SK-N-DZ (cell line): Measurements from ENCODE around the gene CMIP.

Source experiments
- DNase-seq: peaks from one replicate; pipeline ENCODE4 v3.0.0-alpha.2; 2015; ENCODE audit warnings: low spot score

The CMIP gene

DNA sequence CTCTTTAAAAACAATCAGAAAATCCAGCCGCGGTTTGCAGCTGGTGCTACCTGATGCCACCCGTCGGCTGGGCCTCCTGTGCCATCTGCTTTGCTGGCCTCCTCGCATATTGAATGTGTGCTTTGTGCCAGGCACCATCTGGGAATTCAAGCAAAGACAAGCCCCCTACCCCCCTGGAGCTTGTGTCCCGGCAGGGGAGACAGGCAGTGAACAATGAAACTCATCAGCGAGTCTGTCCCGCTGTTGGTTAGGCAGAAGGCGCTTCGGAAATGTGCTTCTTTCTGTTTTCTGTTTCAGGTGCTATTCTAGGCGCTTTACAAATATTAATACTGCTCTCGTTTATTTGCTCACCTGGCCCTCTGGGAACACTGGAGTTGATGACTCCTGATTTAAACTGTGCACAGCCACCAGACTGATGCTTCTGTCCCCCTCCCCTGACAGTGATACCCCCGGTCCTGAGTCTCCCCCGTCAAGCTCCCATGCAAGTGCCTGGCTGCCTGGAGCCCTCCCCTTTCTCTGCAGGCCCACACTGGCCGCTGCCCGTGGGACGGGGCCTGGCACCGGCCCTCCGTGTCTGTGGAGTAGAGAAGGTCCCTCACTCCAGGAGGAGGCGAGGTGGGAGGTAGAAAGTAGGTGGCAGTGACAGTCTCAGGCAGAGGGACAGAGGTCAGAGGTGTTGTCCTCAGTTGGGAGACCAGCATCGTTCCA is 208.3 kb downstream of the CMIP start:
- DNase-seq = no peak

DNA sequence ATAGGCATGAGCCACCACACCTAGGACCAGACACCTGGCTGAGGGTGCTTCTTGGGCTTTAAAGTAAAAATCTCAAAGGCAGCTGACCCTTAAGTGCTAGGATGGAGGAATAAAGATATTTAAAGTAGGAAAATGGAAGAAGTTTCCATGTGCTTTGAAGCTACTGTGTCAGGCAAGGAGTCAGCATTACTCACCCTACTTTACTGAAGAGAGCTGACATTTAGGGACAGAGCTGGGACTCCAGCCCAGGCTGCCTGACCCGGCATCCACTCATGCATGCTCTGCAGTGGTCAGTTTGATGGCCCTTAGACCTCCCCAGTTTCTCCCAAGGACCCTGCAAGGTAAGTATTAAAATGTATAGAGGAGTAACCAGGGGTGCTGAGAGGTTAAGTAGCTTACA is 209.7 kb downstream of the CMIP start:
- no peak for DNase-seq

DNA sequence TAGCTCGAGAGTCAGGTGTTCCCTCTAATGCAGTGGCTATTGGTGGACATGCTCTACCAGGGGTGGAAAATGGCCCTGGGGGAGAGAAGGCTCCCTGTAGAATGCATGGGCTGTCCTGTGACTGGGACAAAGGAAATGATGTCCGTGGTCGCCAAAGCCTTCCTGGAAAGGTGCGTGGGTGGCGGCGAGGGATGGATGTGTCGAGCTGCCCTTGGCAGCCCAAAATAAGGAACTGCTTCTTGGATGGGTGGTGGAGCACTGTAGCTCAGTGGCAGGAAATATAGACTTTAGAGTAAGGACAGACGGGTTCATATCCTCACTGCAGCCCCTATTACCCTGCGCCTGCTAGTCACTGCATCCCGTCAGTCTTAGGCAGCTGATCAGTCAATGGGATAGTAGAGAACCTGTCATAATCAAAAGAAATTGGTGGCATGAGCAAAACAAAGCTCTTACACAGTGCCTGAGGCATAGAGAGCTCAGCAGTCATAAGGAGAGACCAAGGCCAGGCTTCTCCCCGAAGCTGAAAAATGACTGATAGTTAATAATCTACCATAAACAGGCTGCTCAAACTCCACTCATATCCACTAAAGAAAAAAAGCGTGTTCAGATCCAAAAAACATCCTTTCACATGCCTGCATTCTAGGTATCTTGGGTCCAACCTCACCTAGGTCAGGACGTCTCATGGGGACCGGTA is 211.0 kb downstream of the CMIP start:
- DNase-seq = no peak

GRCh38 chr16:81657224-81657623 is 212.6 kb downstream of the CMIP start:
- no peak for DNase-seq

GRCh38 chr16:81657781-81658180 is 213.2 kb downstream of the CMIP start:
- DNase-seq = no peak

DNA sequence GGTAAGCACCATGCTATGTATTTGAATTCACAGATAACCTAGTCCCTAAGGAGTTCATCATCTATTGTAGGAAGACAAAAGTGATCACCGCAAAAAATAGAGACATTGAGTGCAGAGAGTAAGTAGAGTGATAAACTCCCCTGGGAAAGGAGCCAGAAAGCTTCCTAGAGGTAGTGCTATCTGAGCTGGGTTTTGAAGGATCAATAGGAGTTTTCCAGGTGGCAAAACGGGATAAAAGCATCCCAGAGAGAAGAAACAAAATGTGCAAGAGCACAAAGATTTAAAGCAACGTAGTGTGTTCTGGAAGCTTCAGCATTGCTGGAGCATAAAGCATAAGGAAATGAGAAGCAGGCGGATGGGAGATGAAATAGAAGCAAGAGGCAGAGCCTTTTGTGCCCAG is 213.8 kb downstream of the CMIP start:
- no peak for DNase-seq

GRCh38 chr16:81659249-81659648 is 214.6 kb downstream of the CMIP start:
- DNase-seq = no peak

DNA sequence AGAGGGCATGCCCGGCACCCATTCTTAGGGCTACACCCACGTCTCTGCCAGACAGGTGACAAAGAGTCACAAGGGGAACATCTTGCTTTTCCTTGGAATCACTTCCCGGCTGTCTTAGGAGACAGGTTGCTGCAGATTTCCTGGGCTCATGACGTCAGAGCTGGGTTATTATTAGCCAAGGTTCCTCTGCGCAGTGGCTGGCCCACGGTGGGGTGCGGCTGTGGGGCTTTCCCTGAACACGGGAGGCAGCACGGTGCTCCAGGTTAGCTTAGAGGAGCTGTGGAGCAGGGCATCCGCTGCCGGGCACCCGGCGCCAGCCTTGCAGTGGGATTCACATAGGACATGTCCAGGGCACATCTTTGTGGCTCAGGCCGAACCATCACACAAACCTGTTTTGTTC is 216.5 kb downstream of the CMIP start:
- DNase-seq = no peak

GRCh38 chr16:81664153-81664552 is 219.5 kb downstream of the CMIP start:
- no peak for DNase-seq

GRCh38 chr16:81665588-81665987 is 221.0 kb downstream of the CMIP start:
- no peak for DNase-seq

- DNase-seq = no peak
These were observed 221.5 kb downstream of the CMIP start for GRCh38 chr16:81666113-81666512.

- no peak for DNase-seq
These were observed 223.9 kb downstream of the CMIP start for GRCh38 chr16:81668243-81669097.

DNA sequence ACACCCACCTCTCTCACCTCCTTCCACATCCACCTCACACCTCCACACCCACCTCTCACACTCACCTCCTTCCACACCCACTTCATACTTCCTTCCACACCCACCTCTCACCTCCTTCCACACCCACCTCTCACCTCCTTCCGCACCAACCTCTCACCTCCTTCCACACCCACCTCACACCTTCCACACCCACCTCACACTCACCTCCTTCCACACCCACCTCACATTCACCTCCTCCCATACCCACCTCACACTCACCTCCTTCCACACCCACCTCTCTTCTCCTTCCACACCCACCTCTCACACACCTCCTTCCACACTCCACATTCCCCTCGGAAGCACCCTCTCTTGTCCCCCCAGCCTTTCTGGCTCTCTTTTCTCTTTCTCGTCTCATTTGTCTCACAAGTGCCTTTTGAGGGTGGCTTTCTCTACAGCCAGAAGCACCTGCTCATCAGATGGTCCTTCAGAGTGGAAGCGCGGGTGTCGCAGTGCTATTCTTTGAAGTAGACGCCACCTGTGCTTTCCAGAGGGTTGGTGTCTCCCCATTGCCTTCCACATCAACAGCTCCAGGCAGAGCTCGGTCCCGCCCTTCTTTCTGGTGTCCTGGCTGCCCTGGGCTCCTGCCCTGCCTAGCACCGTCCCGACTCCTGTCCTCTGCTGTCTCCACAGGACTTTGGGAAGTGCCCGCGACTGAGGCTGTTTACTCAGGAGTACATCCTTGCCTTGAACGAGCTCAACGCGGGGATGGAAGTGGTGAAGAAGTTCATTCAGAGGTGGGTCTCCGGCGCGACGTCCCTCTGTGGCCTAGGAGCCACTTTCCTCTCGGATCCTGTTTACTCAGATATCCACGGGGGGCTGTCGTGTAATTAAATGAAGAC is 225.1 kb downstream of the CMIP start:
- no peak for DNase-seq

- DNase-seq = no peak
These were observed 227.4 kb downstream of the CMIP start for GRCh38 chr16:81671738-81672597.

DNA sequence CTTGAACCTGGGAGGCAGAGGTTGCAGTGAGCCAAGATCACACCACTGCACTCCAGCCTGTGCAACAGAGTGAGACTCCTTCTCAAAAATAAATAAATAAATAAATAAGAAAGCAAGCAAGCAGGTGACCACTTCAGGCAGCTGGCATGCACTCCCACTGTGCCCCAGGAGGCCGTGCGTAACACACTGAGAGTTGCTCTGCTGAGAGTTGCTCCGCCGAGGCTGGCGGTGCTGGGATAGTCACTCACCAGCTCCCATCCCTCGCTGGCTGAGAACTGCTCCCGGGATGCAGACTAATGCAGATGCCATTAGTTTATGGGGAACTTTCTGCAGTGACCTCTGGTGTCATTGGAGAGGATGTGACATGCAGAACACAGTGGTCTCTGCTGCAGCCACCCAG is 228.8 kb downstream of the CMIP start:
- DNase-seq = no peak

DNA sequence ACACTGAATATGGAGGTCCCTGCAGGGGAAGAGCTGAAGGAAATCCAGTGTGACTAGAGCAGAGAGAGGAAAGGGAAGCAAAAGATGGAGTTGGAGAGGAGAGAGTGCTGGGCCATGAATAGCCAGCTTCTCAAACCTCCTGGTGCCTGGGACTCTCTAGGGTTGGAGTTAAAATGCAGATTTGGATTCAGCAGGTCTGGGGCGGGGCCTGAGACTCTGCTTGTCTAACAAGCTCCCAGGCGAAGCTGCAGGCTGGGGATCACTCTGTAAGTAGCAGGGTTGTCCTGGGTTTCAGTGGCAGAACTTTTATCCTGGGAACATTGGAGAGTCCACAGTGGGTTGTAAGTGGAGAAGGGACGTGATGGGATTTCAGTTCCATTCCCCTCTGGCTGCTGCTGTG is 231.1 kb downstream of the CMIP start:
- no peak for DNase-seq

DNA sequence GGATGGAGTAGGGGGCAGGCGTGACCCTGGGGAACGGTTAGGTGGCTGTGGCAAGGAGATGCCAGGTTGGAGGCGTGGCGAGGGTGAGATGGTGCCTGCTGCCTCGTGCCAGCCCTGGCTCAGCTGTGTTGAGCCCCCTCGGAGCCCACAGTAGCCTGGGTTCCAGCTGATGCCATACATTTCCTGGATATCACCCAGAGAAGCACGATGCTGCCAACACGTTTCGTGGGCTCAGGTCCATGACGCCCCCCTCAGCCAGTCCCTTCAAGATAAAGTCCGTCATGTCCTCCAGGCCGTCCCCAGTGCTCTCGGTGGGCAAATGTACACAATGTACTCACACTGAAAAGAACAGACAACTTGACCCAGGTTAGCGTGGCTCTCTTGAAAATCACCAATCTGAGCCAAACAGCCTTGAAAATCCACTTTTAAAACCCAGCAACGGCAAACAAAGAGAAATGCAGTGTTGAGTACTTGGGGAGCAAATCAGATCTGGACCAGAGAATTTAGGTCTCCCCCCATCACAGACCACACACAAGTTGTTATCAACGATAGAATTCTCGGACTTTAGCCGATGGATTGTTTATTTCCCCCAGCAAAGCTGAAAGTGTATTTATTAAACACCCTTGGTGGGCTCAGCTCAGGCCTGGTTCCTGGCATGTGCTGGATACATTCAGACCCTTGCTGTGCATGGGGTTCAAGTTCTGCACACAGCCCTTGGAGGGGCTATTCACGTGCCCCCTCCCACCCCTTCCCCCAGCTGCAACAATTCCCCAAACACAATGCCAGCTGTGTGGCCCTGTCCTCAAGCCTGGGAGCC is 231.7 kb downstream of the CMIP start:
- DNase-seq = no peak

DNA sequence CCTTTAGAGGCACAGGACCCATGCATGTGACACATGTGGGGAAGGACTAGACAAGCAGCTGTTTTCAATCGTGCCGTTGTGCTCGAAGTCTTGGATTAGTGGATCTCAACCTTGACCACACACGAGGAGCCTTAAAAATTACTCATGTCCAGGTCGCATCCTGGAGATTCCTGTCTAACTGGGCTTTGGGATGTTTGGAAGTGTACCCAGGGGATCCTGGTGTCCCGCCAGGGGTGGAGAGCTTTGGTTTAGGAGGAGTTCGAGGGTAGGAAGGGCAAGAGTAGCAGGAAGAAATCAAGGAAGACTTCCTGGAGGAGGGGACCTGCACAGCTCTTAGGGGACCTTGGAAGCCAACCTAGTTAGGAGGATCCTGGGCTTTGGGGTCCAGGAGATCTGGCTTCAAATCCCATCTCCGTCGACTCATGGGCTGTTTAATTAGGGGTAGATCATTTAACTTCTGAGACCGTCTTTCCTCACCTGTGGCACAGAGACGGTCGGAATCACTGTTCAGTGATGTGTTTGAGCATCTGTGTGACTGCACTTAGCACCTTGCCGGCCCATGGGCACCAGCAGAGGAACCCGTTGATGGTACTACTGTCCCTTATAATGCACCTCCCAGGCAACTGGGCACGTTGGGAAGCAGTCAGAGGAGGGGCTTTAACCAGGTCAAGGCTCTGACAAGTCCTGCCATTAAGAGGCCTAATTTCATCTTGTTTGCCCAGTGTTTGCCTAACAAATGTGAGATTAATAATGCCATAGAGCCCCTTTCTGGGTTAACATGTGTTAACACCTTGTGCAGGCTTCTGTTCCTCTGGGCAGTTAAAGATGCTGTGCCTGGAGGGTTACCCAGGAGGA is 232.5 kb downstream of the CMIP start:
- no peak for DNase-seq
